Neural progenitor cell (in vitro differentiated cells): ENCODE results near the gene AJAP1. TPM values are rescaled to one million over a fixed set of nuclear protein-coding genes. Genes with fewer than 3 reads are reported as not detected.

Experiments used
- DNase-seq: peaks from one replicate; pipeline ENCODE4 v3.0.0-alpha.2; 2016; ENCODE audit warnings: low spot score
- H2AFZ ChIP-seq: fragments of 200-600 bp; sonication (generic); replicated peaks from 2 replicates; pipeline ENCODE4 v1.6.1; 2016; ENCODE audit warnings: antibody characterized with exemption
- H3F3A ChIP-seq: fragments of 200-600 bp; sonication (generic); 2 replicates; pipeline ENCODE4 v1.6.1; 2016; ENCODE audit warnings: antibody characterized with exemption, low read depth
- H3K27ac ChIP-seq: fragments of 200-600 bp; sonication (generic); 2 replicates; pipeline ENCODE4 v1.5.1; 2016; ENCODE audit warnings: mild to moderate bottlenecking
- H3K27me3 ChIP-seq: fragments of 200-600 bp; sonication (generic); 2 replicates; pipeline ENCODE4 v1.6.1; 2016; ENCODE audit warnings: mild to moderate bottlenecking, moderate library complexity
- H3K36me3 ChIP-seq: fragments of 200-600 bp; sonication (generic); 2 replicates; pipeline ENCODE4 v1.5.1; 2016
- H3K4me1 ChIP-seq: fragments of 200-600 bp; sonication (generic); 2 replicates; pipeline ENCODE4 v1.6.1; 2016; ENCODE audit warnings: mixed run types
- H3K4me2 ChIP-seq: fragments of 200-600 bp; sonication (generic); 2 replicates; pipeline ENCODE4 v1.6.1; 2016
- H3K4me3 ChIP-seq: fragments of 200-600 bp; sonication (generic); 2 replicates; pipeline ENCODE4 v1.5.1; 2016
- H3K79me2 ChIP-seq: fragments of 200-600 bp; sonication (generic); 2 replicates; pipeline ENCODE4 v1.6.1; 2016; ENCODE audit warnings: low read depth
- H3K9ac ChIP-seq: fragments of 200-600 bp; sonication (generic); 2 replicates; pipeline ENCODE4 v1.6.1; 2016
- H3K9me3 ChIP-seq: fragments of 200-600 bp; sonication (generic); 2 replicates; pipeline ENCODE4 v1.5.1; 2016; ENCODE audit warnings: low read depth
- H4K20me1 ChIP-seq: fragments of 200-600 bp; sonication (generic); 2 replicates; pipeline ENCODE4 v1.6.1; 2016; ENCODE audit warnings: low read depth
- H3K27ac Mint-ChIP-seq: 3 replicates; pipeline ENCODE4 v1.8.0; 2021; ENCODE audit warnings: mixed read lengths
- H3K27me3 Mint-ChIP-seq: 2 replicates; pipeline ENCODE4 v1.8.0; 2022; ENCODE audit warnings: low read depth, mild to moderate bottlenecking, inconsistent platforms, moderate library complexity, mixed read lengths; ENCODE audit not compliant: insufficient read depth
- H3K36me3 Mint-ChIP-seq: 3 replicates; pipeline ENCODE4 v1.8.0; 2021; ENCODE audit warnings: mixed read lengths
- H3K4me1 Mint-ChIP-seq: 3 replicates; pipeline ENCODE4 v1.8.0; 2021; ENCODE audit warnings: mixed read lengths
- H3K4me3 Mint-ChIP-seq: 3 replicates; pipeline ENCODE4 v1.8.0; 2021; ENCODE audit warnings: mild to moderate bottlenecking, moderate library complexity, mixed read lengths
- H3K9me3 Mint-ChIP-seq: 3 replicates; pipeline ENCODE4 v1.8.0; 2020; ENCODE audit warnings: mixed read lengths
- EZH2 ChIP-seq: fragments of 200-600 bp; sonication (generic); IDR thresholded peaks from 2 replicates; pipeline ENCODE4 v1.6.1; 2017; ENCODE audit warnings: antibody characterized with exemption, mild to moderate bottlenecking, moderate library complexity
- EZH2phosphoT487 ChIP-seq: fragments of 200-600 bp; sonication (generic); IDR thresholded peaks from 2 replicates; pipeline ENCODE4 v1.6.1; 2017; ENCODE audit warnings: antibody characterized with exemption
- total RNA-seq: library from RNA; depleted of rRNA; stranded (reverse); fragments of >200 nt; gene quantifications from 2 replicates; pipeline ENCODE4 v1.2.3, GENCODE V29; 2015; ENCODE audit warnings: low replicate concordance
- TF ChIP-seq, protein P1 (sequence below): fragments of 200-600 bp; sonication (generic); IDR thresholded peaks from 2 replicates; pipeline ENCODE4 v1.5.1; 2017; ENCODE audit warnings: antibody characterized with exemption, mild to moderate bottlenecking

Gene AJAP1
- total RNA-seq, 1 donor from 2014 or later = 0.21 TPM

DNA sequence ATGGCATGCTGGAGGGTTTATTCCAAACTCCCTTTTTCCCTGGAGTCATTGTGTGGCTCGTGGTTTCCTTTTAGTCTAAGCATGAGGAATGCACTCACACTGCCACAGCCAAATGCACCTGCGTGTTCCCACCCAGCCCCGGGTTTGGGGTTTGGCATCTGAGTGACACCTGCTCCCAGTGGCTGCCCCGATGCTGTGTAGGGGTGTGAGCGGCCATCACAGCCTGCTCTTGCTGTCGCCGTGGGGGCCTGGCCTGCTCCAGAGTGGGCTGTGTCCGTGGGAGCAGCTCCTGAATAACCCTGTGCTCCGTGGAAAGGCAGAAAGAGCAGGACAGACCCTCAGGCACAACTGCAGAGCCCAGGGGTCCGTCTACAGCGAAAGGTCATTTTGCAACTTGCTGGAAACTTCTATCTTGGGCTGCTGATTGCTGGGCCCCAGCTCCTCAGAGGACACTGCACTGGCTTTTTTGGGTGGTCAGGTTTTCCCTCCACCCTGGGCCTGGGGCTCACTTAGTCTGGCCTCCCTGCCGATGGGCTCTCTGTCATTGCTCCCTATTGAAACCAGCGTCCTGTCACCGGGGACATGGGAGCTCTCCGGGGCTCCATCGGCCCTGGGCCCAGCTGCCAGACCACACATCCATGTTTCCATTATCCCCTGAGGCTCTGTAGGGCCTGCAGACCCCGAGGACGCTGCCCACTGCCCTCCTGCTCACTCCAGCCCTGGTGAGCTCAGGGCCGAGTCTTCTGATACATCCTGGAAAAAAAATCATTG is 74.1 kb downstream of the AJAP1 start:
- no peak overlapping the region for H3K9ac ChIP-seq
- TF ChIP-seq EZH2phosphoT487 = no peak
- TF ChIP-seq, protein P1, sequence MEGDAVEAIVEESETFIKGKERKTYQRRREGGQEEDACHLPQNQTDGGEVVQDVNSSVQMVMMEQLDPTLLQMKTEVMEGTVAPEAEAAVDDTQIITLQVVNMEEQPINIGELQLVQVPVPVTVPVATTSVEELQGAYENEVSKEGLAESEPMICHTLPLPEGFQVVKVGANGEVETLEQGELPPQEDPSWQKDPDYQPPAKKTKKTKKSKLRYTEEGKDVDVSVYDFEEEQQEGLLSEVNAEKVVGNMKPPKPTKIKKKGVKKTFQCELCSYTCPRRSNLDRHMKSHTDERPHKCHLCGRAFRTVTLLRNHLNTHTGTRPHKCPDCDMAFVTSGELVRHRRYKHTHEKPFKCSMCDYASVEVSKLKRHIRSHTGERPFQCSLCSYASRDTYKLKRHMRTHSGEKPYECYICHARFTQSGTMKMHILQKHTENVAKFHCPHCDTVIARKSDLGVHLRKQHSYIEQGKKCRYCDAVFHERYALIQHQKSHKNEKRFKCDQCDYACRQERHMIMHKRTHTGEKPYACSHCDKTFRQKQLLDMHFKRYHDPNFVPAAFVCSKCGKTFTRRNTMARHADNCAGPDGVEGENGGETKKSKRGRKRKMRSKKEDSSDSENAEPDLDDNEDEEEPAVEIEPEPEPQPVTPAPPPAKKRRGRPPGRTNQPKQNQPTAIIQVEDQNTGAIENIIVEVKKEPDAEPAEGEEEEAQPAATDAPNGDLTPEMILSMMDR = no peak
- TF ChIP-seq EZH2 = no peak
- no peaks in the 10 kb centered on the region for H3K9me3 Mint-ChIP-seq
- no peak overlapping the region for H3K27ac Mint-ChIP-seq
- no peak overlapping the region for H3K4me3 ChIP-seq
- no peak overlapping the region for H3K27ac ChIP-seq
- no peaks in the 10 kb centered on the region for H3K9me3 ChIP-seq
- H4K20me1 ChIP-seq = no peaks in the 10 kb centered on the region
- no peaks in the 10 kb centered on the region for H3K36me3 ChIP-seq
- H3K36me3 Mint-ChIP-seq = peaks cover 2% of the 10 kb centered on the region
- no peaks in the 10 kb centered on the region for H3K79me2 ChIP-seq
- peaks cover 16% of the 10 kb centered on the region for H3K27me3 Mint-ChIP-seq
- no peak overlapping the region for H3K4me3 Mint-ChIP-seq
- H3K4me1 Mint-ChIP-seq = peaks cover 24% of the 10 kb centered on the region
- no peak overlapping the region for H3K4me2 ChIP-seq
- H2AFZ ChIP-seq = no peak overlapping the region
- DNase-seq = no peak
- H3F3A ChIP-seq = no peaks in the 10 kb centered on the region
- no peaks in the 10 kb centered on the region for H3K27me3 ChIP-seq
- peaks cover 6% of the 10 kb centered on the region for H3K4me1 ChIP-seq

DNA sequence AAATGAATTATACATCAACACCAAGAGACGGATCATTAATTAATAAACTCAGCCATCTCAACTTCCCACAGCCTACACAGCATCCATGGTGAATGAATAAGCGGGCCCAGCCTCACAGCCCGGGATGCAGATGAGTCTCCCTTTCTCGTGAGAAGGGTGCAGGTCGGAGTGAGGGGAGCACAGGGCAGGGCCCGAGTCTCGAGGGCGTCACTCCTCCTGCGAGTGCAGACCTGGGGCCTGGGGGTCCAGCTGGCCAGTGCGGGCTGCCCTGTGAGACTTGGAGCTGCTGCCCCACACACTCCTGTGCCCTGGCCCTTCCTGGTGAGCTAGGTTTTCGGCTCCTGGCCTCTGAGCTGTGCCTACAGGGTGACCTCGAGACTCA is 74.7 kb downstream of the AJAP1 start:
- Mint-ChIP-seq H3K36me3 (peaks cover 2% of the 10 kb centered on the region), H3K4me1 (peaks cover 29% of the 10 kb centered on the region), H3K9me3 (no peaks in the 10 kb centered on the region), H3K4me3 (no peak overlapping the region), H3K27me3 (peaks cover 16% of the 10 kb centered on the region), H3K27ac (no peak overlapping the region)
- Histone ChIP-seq H2AFZ (no peak overlapping the region), H3K4me2 (no peak overlapping the region), H4K20me1 (no peaks in the 10 kb centered on the region), H3K27me3 (no peaks in the 10 kb centered on the region), H3K4me3 (no peak overlapping the region), H3F3A (no peaks in the 10 kb centered on the region), H3K9ac (no peak overlapping the region), H3K79me2 (no peaks in the 10 kb centered on the region), H3K9me3 (no peaks in the 10 kb centered on the region), H3K36me3 (no peaks in the 10 kb centered on the region), H3K27ac (no peak overlapping the region), H3K4me1 (peaks cover 6% of the 10 kb centered on the region)
- TF ChIP-seq EZH2phosphoT487 (no peak), EZH2 (no peak)
- TF ChIP-seq, protein P1 = no peak
- no peak for DNase-seq

GRCh38 chr1:4730078-4730477 is 75.7 kb downstream of the AJAP1 start:
- Mint-ChIP-seq H3K4me1 (peaks cover 37% of the 10 kb centered on the region), H3K36me3 (peaks cover 2% of the 10 kb centered on the region), H3K9me3 (no peaks in the 10 kb centered on the region), H3K27ac (peak overlapping the region; percentile 10), H3K27me3 (peaks cover 18% of the 10 kb centered on the region), H3K4me3 (no peak overlapping the region)
- peaks cover 6% of the 10 kb centered on the region for H3K4me1 ChIP-seq
- no peak overlapping the region for H3K4me2 ChIP-seq
- DNase-seq = no peak
- H4K20me1 ChIP-seq = no peaks in the 10 kb centered on the region
- H3K79me2 ChIP-seq = no peaks in the 10 kb centered on the region
- H3K36me3 ChIP-seq = no peaks in the 10 kb centered on the region
- no peaks in the 10 kb centered on the region for H3K9me3 ChIP-seq
- no peak overlapping the region for H3K9ac ChIP-seq
- TF ChIP-seq EZH2 (no peak), EZH2phosphoT487 (no peak)
- TF ChIP-seq, protein P1 = no peak
- H3F3A ChIP-seq = no peaks in the 10 kb centered on the region
- no peak overlapping the region for H3K4me3 ChIP-seq
- H3K27me3 ChIP-seq = no peaks in the 10 kb centered on the region
- no peak overlapping the region for H3K27ac ChIP-seq
- no peak overlapping the region for H2AFZ ChIP-seq
